Mesenchymal stem cell (in vitro differentiated cells and primary cell): ENCODE measurements around the gene MGA.

Experiments
- DNase-seq: peaks from one replicate; pipeline ENCODE4 v3.0.0-alpha.2; 2013
- H2AFZ ChIP-seq: one replicate; pipeline ENCODE4 v1.6.1; 2013; ENCODE audit warnings: low read depth, mild to moderate bottlenecking, control low read depth, inconsistent platforms, low read length, moderate library complexity
- H2AK5ac ChIP-seq: 2 replicates; pipeline ENCODE4 v1.6.1; 2013; ENCODE audit warnings: low read length, moderate library complexity, mild to moderate bottlenecking, inconsistent platforms; ENCODE audit not compliant: severe bottlenecking
- H2BK120ac ChIP-seq: one replicate; pipeline ENCODE4 v1.6.1; 2013; ENCODE audit warnings: low read depth, mild to moderate bottlenecking, inconsistent platforms, low read length, moderate library complexity
- H2BK12ac ChIP-seq, 2 experiments: one replicate each; pipeline ENCODE4 v1.6.1; 2013; ENCODE audit warnings: inconsistent platforms in 2 of 2, low read length in 2 of 2, mild to moderate bottlenecking in 2 of 2, moderate library complexity in 2 of 2, control low read depth in 1 of 2
- H2BK15ac ChIP-seq: one replicate; pipeline ENCODE4 v1.6.1; 2013; ENCODE audit warnings: mild to moderate bottlenecking, low read depth, inconsistent platforms; ENCODE audit not compliant: poor library complexity, severe bottlenecking
- H2BK5ac ChIP-seq: 2 replicates; pipeline ENCODE4 v1.6.1; 2013; ENCODE audit warnings: low read depth, mild to moderate bottlenecking, low read length, control low read depth, inconsistent platforms; ENCODE audit not compliant: poor library complexity, severe bottlenecking
- H3K14ac ChIP-seq, 2 experiments: one replicate each; pipeline ENCODE4 v1.6.1; 2013; ENCODE audit warnings: inconsistent platforms in 2 of 2, low read length in 2 of 2, control low read depth in 1 of 2, mild to moderate bottlenecking in 1 of 2, moderate library complexity in 1 of 2
- H3K18ac ChIP-seq, 2 experiments: one replicate each; pipeline ENCODE4 v1.6.1; 2013; ENCODE audit warnings: inconsistent platforms in 2 of 2, low read length in 2 of 2, control low read depth in 1 of 2, low read depth in 1 of 2, mild to moderate bottlenecking in 1 of 2
- H3K23ac ChIP-seq, 2 experiments: one replicate each; pipeline ENCODE4 v1.6.1; 2013; ENCODE audit warnings: inconsistent platforms in 2 of 2, low read length in 2 of 2, mild to moderate bottlenecking in 2 of 2, moderate library complexity in 2 of 2, control low read depth in 1 of 2
- H3K27ac ChIP-seq: 2 replicates; pipeline ENCODE4 v1.5.1; 2013; ENCODE audit warnings: mild to moderate bottlenecking, moderate library complexity, low read length, control low read depth, inconsistent platforms; ENCODE audit not compliant: poor library complexity, severe bottlenecking
- H3K27me3 ChIP-seq, 2 experiments: 2 replicates each; pipeline versions ENCODE4 v1.6.1 to v1.7.0; 2013; ENCODE audit warnings: low read length in 2 of 2, mild to moderate bottlenecking in 2 of 2, moderate library complexity in 2 of 2, control low read depth in 1 of 2, inconsistent platforms in 1 of 2; ENCODE audit not compliant: control insufficient read depth in 1 of 2, insufficient read depth in 1 of 2
- H3K36me3 ChIP-seq, 2 experiments: 2 replicates each; pipeline versions ENCODE4 v1.6.1 to v1.7.0; 2013; ENCODE audit warnings: low read length in 2 of 2, control low read depth in 1 of 2, inconsistent platforms in 1 of 2, low read depth in 1 of 2, mild to moderate bottlenecking in 1 of 2; ENCODE audit not compliant: insufficient read depth in 2 of 2, control insufficient read depth in 1 of 2
- H3K4ac ChIP-seq, 2 experiments: one replicate each; pipeline ENCODE4 v1.6.1; 2013; ENCODE audit warnings: inconsistent platforms in 2 of 2, low read length in 2 of 2, mild to moderate bottlenecking in 2 of 2, moderate library complexity in 2 of 2, control low read depth in 1 of 2, low read depth in 1 of 2
- H3K4me1 ChIP-seq: 2 replicates; pipeline ENCODE4 v1.6.1; 2013; ENCODE audit warnings: low read depth, low read length, control low read depth; ENCODE audit not compliant: control insufficient read depth, insufficient read depth
- H3K4me2 ChIP-seq: 2 replicates; pipeline ENCODE4 v1.6.1; 2013; ENCODE audit warnings: low read length, mild to moderate bottlenecking, inconsistent platforms; ENCODE audit not compliant: poor library complexity, severe bottlenecking
- H3K4me3 ChIP-seq, 2 experiments: 2 replicates each; pipeline versions ENCODE4 v1.5.1 to v1.7.0; 2013; ENCODE audit warnings: low read length in 2 of 2, mild to moderate bottlenecking in 2 of 2, control low read depth in 1 of 2, low read depth in 1 of 2; ENCODE audit not compliant: insufficient read depth in 1 of 2
- H3K79me1 ChIP-seq: replicated peaks from 2 replicates; pipeline ENCODE4 v1.6.1; 2013; ENCODE audit warnings: mild to moderate bottlenecking, control low read depth, low read length, inconsistent platforms; ENCODE audit not compliant: poor library complexity, severe bottlenecking
- H3K9ac ChIP-seq: 2 replicates; pipeline ENCODE4 v1.7.0; 2013; ENCODE audit warnings: mild to moderate bottlenecking, low read length, moderate library complexity
- H3K9me3 ChIP-seq: 2 replicates; pipeline ENCODE4 v1.7.0; 2013; ENCODE audit warnings: mild to moderate bottlenecking, low read length; ENCODE audit not compliant: control insufficient read depth
- H4K8ac ChIP-seq: one replicate; pipeline ENCODE4 v1.6.1; 2013; ENCODE audit warnings: inconsistent platforms, mild to moderate bottlenecking, low read length, moderate library complexity
- H4K91ac ChIP-seq: one replicate; pipeline ENCODE4 v1.6.1; 2013; ENCODE audit warnings: mild to moderate bottlenecking, low read length, inconsistent platforms
- WGBS: methylation state at CpG from one replicate; pipeline ENCODE4 v1.1.7; 2013; ENCODE audit warnings: mixed read lengths; 5-methylcytosine and 5-hydroxymethylcytosine counted together

Gene MGA

GRCh38 chr15:41773332-41773728 is 113.1 kb downstream of the MGA start:
- H3K9me3 ChIP-seq: no peaks in the 10 kb centered on the region
- no peak overlapping the region for H3K23ac ChIP-seq
- H2BK12ac ChIP-seq: no peak overlapping the region
- no peak overlapping the region for H2BK15ac ChIP-seq
- peaks cover 7% of the 10 kb centered on the region for H3K4me1 ChIP-seq
- no peak overlapping the region for H2BK5ac ChIP-seq
- no peak overlapping the region for H2AK5ac ChIP-seq
- H3K14ac ChIP-seq: no peak overlapping the region
- DNase-seq: no peak
- H2BK120ac ChIP-seq: no peak overlapping the region
- H3K4ac ChIP-seq: no peak overlapping the region
- no peak overlapping the region for H3K18ac ChIP-seq
- peak overlapping the region in 1 of 2 experiments; percentile 95 for H3K4me3 ChIP-seq
- no peak overlapping the region for H4K91ac ChIP-seq
- no peak overlapping the region for H4K8ac ChIP-seq
- H2AFZ ChIP-seq: no peak overlapping the region
- peak overlapping the region; percentile 95 for H3K9ac ChIP-seq
- WGBS: 83% methylated on average over 1 of the region's 5 CpGs
- peak overlapping the region; percentile 79 for H3K4me2 ChIP-seq
- H3K27ac ChIP-seq: peak overlapping the region; percentile 83
- H3K27me3 ChIP-seq: no peaks in the 10 kb centered on the region
- peaks cover 0 to 17% of the 10 kb centered on the region in 2 experiments for H3K36me3 ChIP-seq
- H3K79me1 ChIP-seq: peaks cover 8% of the 10 kb centered on the region

DNA sequence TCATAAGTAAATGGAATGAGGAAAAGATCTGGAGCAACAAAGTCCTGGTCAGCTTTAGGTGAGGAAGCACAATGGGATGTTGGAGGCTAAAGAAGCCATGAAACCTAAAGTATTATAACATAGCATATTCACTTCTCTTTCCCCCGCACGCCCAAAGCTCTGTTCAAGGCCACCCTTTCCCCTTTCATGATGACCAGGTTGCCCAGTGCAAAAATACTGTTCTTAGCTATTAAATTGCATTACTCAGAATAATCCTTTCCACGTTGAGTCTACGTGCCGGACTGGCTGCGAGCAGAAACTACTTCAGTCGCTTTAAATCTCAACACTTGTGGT is 113.5 kb downstream of the MGA start:
- Histone ChIP-seq H3K79me1 (peaks cover 8% of the 10 kb centered on the region), H3K9me3 (no peaks in the 10 kb centered on the region), H3K18ac (no peak overlapping the region), H3K23ac (no peak overlapping the region), H4K91ac (no peak overlapping the region), H2AK5ac (no peak overlapping the region), H3K4ac (no peak overlapping the region), H3K36me3 (peaks cover 0 to 17% of the 10 kb centered on the region in 2 experiments), H2BK12ac (no peak overlapping the region), H3K27ac (peak overlapping the region; percentile 83), H3K4me2 (peak overlapping the region; percentile 79), H3K9ac (peak overlapping the region; percentile 95), H3K27me3 (no peaks in the 10 kb centered on the region), H3K4me1 (peaks cover 7% of the 10 kb centered on the region), H4K8ac (no peak overlapping the region), H2BK15ac (no peak overlapping the region), H2BK5ac (no peak overlapping the region), H2AFZ (no peak overlapping the region), H2BK120ac (no peak overlapping the region), H3K4me3 (peak overlapping the region in 1 of 2 experiments; percentile 95), H3K14ac (no peak overlapping the region)
- WGBS: 14% methylated on average over 7 of the region's 7 CpGs
- no peak for DNase-seq

- peak within 1 kb of the TSS; percentile 98 for H4K91ac ChIP-seq
- H3K36me3 ChIP-seq: peaks cover 0 to 11% of the 10 kb centered on the region in 2 experiments
- peak within 1 kb of the TSS; percentile 30 for H2AFZ ChIP-seq
- peak within 1 kb of the TSS; percentile 46 for H2BK15ac ChIP-seq
- H3K9ac ChIP-seq: peak within 1 kb of the TSS; percentile 95
- H2BK12ac ChIP-seq: peak within 1 kb of the TSS; percentile 40 to 63
- H3K4ac ChIP-seq: peak within 1 kb of the TSS; percentile 34 to 39
- peak within 1 kb of the TSS; percentile 54 for H2BK120ac ChIP-seq
- peak within 1 kb of the TSS; percentile 72 for H4K8ac ChIP-seq
- H3K4me1 ChIP-seq: peaks cover 7% of the 10 kb centered on the region
- under 1% methylated on average over 60 of the region's 62 CpGs for WGBS
- H2AK5ac ChIP-seq: peak within 1 kb of the TSS; percentile 33
- H3K27me3 ChIP-seq: no peaks in the 10 kb centered on the region
- peak within 1 kb of the TSS; percentile 63 to 96 for H3K18ac ChIP-seq
- H3K9me3 ChIP-seq: no peaks in the 10 kb centered on the region
- peak; percentile 99 for DNase-seq
- H2BK5ac ChIP-seq: no peak within 1 kb of the TSS
- H3K4me2 ChIP-seq: peak within 1 kb of the TSS; percentile 79
- H3K4me3 ChIP-seq: peak within 1 kb of the TSS; percentile 79 to 95
- H3K23ac ChIP-seq: peak within 1 kb of the TSS in 1 of 2 experiments; percentile 36
- peak within 1 kb of the TSS in 1 of 2 experiments; percentile 82 for H3K14ac ChIP-seq
- H3K79me1 ChIP-seq: peaks cover 8% of the 10 kb centered on the region
- H3K27ac ChIP-seq: peak within 1 kb of the TSS; percentile 83
These were observed 114.1 kb downstream of the MGA start, which contains the start of gene MAPKBP1 for GRCh38 chr15:41774062-41774881. Gene MAPKBP1, plus strand, starts transcription at chr15:41774484. Its CDS starts 792 bp downstream, at chr15:41775276.

GRCh38 chr15:41774882-41775417 is 114.7 kb downstream of the MGA start:
- H4K8ac ChIP-seq: peak overlapping the region; percentile 70
- peak overlapping the region; percentile 33 for H2AK5ac ChIP-seq
- H4K91ac ChIP-seq: peak overlapping the region; percentile 98
- peak overlapping the region; percentile 30 for H2AFZ ChIP-seq
- H3K36me3 ChIP-seq: peaks cover 0 to 7% of the 10 kb centered on the region in 2 experiments
- H3K18ac ChIP-seq: peak overlapping the region; percentile 63 to 96
- peak overlapping the region in 1 of 2 experiments; percentile 36 for H3K23ac ChIP-seq
- H3K4me1 ChIP-seq: peaks cover 7% of the 10 kb centered on the region
- peak overlapping the region in 1 of 2 experiments; percentile 82 for H3K14ac ChIP-seq
- no peaks in the 10 kb centered on the region for H3K9me3 ChIP-seq
- peak overlapping the region; percentile 73 for H3K27ac ChIP-seq
- H2BK12ac ChIP-seq: peak overlapping the region; percentile 40 to 63
- peak overlapping the region; percentile 79 for H3K4me2 ChIP-seq
- 24% methylated on average over 19 of the region's 19 CpGs for WGBS
- peak overlapping the region; percentile 79 to 95 for H3K4me3 ChIP-seq
- H2BK120ac ChIP-seq: peak overlapping the region; percentile 54
- H3K79me1 ChIP-seq: peaks cover 11% of the 10 kb centered on the region
- H3K4ac ChIP-seq: peak overlapping the region; percentile 34 to 39
- peak overlapping the region; percentile 95 for H3K9ac ChIP-seq
- DNase-seq: no peak
- no peaks in the 10 kb centered on the region for H3K27me3 ChIP-seq
- peak overlapping the region; percentile 46 for H2BK15ac ChIP-seq
- H2BK5ac ChIP-seq: no peak overlapping the region
